ENCODE data around the gene RBM33.

Gene RBM33

DNA sequence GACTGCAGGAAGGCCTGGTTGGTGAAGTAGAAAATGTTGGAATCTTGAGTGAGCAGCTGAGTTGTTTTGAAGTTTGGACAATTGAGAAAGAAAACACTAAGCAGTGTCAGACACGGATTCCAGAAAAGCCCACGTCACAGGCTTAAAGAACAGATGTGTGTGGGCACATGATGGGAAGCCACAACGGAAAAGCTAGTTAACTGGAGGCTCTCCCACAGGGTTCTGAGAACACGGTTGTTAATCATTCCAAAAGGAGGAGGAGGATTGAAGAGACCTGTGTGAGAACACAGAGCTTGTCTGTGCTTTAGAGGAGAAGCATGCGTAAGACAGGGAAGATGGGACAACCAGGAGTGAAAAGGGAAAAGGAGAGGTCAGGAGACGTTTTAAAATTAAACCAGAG lies 125.2 kb downstream of the RBM33 start:
- TF ChIP-seq, protein P1, sequence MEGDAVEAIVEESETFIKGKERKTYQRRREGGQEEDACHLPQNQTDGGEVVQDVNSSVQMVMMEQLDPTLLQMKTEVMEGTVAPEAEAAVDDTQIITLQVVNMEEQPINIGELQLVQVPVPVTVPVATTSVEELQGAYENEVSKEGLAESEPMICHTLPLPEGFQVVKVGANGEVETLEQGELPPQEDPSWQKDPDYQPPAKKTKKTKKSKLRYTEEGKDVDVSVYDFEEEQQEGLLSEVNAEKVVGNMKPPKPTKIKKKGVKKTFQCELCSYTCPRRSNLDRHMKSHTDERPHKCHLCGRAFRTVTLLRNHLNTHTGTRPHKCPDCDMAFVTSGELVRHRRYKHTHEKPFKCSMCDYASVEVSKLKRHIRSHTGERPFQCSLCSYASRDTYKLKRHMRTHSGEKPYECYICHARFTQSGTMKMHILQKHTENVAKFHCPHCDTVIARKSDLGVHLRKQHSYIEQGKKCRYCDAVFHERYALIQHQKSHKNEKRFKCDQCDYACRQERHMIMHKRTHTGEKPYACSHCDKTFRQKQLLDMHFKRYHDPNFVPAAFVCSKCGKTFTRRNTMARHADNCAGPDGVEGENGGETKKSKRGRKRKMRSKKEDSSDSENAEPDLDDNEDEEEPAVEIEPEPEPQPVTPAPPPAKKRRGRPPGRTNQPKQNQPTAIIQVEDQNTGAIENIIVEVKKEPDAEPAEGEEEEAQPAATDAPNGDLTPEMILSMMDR (IDR thresholded peaks at IDR 0.05; ENCODE audit: low read depth, low read length, missing control alignments): no peak
- no peak for DNase-seq (ENCODE audit: low read depth)

DNA sequence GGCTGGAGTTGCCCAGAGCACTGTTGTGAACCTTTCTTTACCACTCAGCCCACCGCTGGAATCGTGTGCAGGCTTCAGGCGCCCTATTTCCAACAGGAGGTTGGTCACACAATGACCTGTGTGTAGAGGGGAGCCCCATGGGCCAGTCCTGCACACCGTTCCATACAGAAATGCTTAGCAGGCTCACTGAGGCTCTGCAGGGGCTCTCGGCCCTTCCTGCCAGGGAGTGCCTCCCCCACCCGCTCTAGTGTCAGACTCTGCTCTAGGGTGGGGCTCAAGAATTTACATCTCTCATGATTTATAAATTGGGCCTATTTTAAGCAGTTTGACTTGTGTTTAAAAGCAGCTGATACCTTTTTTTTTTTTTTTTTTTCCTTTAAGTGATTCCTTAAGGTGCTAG lies 125.8 kb downstream of the RBM33 start:
- no peak overlapping the region for H3K4me3 ChIP-seq (ENCODE audit: low read depth, low read length)
- DNase-seq (ENCODE audit: low read depth): no peak
- TF ChIP-seq, protein P1 (IDR thresholded peaks at IDR 0.05; ENCODE audit: low read depth, low read length, missing control alignments): no peak

More for the DNA sequence above, 125.2 kb downstream of the RBM33 start:
- H3K4me3 ChIP-seq (ENCODE audit: low read depth, low read length): no peak overlapping the region

DNA sequence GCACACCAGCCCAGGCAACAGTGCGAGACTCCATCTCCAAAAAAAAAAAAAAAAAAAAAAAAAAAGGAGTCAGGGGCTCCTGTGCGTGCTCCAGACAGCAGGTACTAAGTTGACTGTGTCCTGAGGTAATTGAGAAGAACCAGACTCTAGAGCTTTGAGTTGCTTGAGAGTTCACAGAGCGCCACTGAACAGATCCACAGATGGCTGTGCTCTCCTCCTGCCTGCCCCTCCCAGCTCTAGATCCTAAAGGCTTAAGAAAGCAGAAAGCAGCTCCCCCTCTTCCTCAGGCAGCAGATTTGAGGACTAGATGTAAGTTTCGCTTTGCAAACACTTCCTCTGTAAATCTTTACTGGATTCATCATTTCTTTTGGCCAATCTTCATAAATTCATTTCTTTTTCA lies 129.1 kb downstream of the RBM33 start:
- H3K4me3 ChIP-seq (ENCODE audit: low read depth, low read length): no peak overlapping the region
- TF ChIP-seq, protein P1 (IDR thresholded peaks at IDR 0.05; ENCODE audit: low read depth, low read length, missing control alignments): no peak
- DNase-seq (ENCODE audit: low read depth): no peak

DNA sequence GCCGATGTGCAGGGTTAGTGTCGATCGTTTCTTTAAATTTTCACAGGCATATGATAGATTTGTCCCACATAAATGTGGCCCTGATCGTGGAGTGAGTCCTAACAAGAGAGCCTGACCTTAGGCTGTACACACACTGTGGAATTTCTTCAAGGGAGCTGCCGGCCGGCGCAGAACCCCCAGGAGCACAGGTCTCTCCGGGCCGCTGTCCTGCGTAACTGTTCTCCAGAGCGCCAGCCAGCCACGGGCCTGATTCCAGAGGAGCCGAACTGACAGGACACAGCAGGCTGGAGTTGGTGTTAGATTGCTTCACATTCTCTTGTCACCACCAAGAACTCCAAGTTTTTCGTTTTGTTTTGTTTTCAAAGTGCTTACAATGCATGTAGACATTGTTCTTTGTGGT lies 130.5 kb downstream of the RBM33 start:
- TF ChIP-seq, protein P1 (IDR thresholded peaks at IDR 0.05; ENCODE audit: low read depth, low read length, missing control alignments): no peak
- H3K4me3 ChIP-seq (ENCODE audit: low read depth, low read length): no peak overlapping the region
- DNase-seq (ENCODE audit: low read depth): no peak

DNA sequence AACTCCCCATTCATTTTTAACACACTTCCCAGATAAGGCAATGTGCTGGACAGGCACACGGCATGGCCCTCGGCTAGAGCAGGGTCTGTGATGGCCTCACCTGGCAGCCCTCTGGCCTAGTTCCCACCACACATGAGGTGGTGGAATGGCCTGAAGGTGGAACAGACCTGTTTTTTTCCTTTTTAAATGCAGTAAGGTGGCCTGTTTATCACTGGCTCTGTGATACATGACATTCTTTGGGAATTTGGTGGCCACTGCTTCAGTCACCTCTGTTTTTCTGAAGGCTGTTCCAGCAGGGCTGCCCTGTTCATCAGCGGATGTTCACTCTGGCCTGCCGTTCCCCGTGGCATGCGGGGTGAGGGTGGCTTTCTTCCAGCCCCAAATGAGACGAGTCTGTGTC lies 131.2 kb downstream of the RBM33 start:
- TF ChIP-seq, protein P1 (IDR thresholded peaks at IDR 0.05; ENCODE audit: low read depth, low read length, missing control alignments): no peak
- DNase-seq (ENCODE audit: low read depth): no peak
- H3K4me3 ChIP-seq (ENCODE audit: low read depth, low read length): no peak overlapping the region

DNA sequence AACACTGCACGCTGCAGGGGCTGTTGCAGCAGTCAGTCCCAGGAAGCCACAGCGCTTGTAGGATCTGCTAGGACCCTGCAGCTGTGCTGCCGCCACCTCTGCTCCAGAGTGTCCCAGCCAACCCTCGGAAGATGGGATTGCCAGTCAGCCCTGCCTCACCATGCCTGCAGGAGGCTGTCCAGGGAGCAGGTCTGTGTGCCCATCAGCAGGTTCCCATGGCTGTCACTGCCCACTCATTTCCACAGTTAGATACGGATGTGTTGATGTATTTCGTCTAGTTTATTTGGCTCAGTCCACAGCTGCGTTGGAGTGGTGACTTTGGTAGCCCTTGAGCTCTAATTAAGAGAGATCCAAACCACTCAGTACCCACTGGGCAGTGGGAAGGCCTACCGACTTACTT lies 132.1 kb downstream of the RBM33 start:
- no peak overlapping the region for H3K4me3 ChIP-seq (ENCODE audit: low read depth, low read length)
- no peak for DNase-seq (ENCODE audit: low read depth)
- TF ChIP-seq, protein P1 (IDR thresholded peaks at IDR 0.05; ENCODE audit: low read depth, low read length, missing control alignments): no peak

DNA sequence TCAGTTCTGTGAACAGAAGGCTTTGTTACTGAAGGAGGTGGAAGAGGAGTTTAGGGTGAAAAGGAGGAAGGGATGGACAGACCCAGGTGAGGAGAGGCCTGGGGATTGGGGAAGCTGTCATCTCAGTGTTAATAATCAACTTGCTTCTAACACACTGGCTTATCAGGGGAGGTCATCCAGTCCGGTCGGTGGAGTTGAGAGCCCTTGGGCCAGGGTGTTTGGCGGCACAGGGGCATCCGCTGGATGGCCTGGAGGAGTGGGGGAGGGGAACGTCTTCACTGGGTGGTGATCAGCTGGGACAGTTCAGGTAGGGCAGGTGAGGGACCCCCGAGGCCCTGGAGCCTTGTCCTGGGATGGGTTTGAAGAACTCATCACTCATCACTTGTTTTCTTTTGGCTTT lies 133.9 kb downstream of the RBM33 start:
- no peak overlapping the region for H3K4me3 ChIP-seq (ENCODE audit: low read depth, low read length)
- no peak for DNase-seq (ENCODE audit: low read depth)
- TF ChIP-seq, protein P1 (IDR thresholded peaks at IDR 0.05; ENCODE audit: low read depth, low read length, missing control alignments): no peak

All from GM12864 (cell line).